Stimulated activated CD4-positive, alpha-beta T cell treated with anti-CD3 and anti-CD28 coated beads, Interleukin-1b, Interleukin-23, amount 100 ng/mL, for 1 hour (primary cell): ENCODE data around the gene SFXN5.
"Not testable (repeated sequence)": the region's sequence is repeated elsewhere in the genome, so short reads cannot be mapped to it uniquely, and the experiment has no call there.

Experiments
- DNase-seq, 2 donors: peaks; one replicate each; pipeline ENCODE4 v3.0.0-alpha.2; 2020; ENCODE audit warnings: low read depth in 2 of 2

Gene SFXN5

DNA sequence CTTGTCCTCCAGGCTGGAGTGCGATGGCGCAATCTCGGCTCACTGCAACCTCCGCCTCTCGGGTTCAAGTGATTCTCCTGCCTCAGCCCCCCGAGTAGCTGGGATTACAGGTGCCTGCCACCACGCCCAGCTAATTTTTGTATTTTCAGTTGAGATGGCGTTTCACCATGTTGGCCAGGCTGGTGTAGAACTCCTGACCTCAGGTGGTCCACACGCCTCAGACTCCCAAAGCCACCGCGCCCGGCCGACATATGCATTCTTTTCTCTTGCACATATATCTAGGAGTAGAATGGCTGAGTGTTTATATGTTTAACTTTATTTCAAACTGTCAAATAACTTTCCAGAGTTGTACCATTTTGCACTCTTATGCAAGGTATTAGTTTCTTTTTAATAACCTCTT, 164.1 kb downstream of the SFXN5 start:
- DNase-seq: not testable (repeated sequence)

GRCh38 chr2:72901426-72901825, 170.1 kb downstream of the SFXN5 start:
- DNase-seq: no peak

- no peak for DNase-seq
Observed at GRCh38 chr2:72900191-72900825, 171.2 kb downstream of the SFXN5 start.

DNA sequence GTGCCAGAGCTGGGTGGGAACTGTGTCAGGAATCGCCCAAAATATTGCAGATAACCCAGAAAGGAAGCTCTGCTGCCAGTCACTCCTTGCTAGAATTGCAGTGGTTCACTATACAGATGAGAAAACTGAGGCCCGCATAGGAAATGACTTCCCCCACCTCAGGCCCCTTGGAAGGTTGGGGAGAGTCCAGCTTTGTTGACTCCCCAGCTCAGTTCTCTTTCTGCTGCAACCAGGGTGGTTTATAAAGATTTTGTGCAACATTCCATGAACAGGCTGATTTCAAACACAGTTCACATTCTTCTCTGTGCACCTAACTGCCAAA, 173.0 kb downstream of the SFXN5 start:
- DNase-seq: no peak

DNA sequence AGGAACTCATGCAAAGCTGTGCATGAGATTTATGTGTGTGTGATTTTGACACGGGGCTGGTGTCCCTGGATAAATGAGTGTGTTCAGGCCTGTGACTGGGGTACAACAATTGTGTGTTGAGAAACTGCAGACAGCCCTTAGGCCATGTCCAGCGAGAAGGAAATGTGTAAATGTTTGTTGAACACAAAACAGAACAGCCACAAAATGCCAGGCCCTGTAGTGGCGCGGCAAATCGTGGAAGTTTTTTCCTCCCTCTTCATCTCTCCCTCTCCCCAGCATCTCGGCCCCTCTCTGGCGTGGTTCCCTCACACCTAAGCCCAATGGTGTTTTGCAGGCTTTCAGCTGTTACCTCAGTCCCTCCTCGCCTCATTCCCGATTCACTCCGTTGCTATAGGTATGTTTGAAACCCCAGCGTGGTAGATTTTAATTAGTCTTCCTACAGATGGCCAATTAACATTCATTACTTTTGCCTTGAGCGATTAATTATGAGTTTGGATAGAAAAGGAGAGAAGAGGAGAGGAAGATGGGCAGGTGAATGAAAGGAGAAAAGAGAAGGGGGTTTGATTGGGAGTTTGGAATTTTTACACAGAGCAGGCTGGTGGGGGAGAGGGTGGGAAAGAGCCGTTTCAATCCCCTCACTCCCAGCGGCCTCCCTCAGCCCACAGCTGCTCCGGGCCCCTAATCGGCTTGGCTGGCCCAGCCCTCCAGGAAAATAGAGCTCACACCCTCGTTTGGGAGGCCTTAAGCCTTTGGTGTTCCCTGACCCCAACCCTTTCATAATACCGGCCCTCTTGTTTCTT, 173.5 kb downstream of the SFXN5 start:
- DNase-seq: no peak

GRCh38 chr2:72896446-72896845, 175.1 kb downstream of the SFXN5 start:
- no peak for DNase-seq

GRCh38 chr2:72895759-72896281, 175.7 kb downstream of the SFXN5 start:
- no peak for DNase-seq

DNA sequence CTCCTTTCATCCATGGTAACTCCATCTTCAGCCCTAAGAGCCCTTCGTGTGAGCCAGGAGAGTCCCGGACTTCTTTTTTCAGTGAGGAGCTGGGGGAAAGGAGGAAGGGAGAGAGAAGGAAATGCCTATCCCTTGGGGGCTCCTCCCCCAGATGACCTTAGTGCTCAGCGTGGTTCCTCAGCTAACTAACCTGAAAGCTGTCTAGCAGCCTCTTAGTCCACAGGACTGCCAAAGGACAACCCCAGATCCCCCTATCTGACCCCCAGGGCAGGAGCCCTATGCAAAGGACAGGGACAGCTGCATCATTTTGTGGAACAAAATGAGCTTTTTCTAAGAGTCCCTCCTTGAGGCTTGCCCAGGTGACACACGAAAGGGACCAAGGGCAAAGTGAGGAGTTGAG, 176.4 kb downstream of the SFXN5 start:
- DNase-seq: no peak

DNA sequence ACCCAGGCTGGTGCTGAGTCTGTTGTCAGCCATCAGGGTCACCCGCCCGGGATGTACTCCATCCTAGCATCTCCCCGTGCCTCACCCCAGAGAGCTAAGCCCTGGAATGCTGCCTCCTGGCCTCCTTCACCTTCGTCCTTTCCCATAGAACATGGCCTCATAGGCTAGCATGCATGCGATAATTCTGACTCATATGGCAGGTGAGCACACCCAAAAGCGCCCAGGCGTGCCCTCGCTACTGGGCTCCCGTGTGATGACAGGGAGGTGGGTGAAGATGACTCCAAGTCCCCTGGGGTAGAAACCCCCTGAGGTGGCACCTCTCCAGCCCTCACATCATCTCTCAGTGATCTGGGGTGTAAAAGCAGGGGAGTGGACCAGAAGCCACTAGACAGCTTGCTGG, 177.0 kb downstream of the SFXN5 start:
- DNase-seq: no peak

DNA sequence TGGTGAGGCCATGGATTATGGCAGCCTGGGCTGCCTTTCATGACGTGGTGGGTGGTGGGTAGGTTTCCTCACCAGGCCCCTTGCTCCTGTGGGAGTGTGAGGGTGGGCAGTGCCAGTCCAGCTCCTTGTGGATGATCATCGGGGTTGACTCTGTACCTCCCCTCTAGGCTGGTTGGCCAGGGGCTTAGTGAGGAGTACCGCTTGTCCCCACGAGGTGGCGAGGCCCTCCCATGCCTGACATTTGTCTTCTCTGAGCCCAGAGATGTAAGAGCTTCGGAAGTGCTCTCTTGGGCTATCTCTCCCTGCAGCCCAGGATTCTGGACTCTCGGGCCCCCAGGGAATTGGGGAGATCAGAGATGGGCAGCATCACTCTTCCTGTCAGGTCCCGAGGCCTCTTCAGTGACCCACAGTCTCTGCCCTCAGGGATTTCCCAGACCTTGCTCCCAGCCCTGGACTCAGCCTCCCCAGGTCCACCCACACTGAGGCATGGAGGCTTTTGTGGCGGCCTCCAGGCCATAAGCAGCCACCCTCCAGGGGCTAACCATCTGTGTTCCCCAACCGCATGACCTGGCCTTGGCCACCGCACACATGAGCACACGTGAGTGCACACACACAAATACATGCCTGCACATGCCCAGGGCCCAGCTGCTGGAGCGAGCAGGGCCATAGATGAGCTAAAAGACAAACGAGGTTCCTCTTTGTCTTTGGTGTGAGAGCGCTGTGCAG, 177.8 kb downstream of the SFXN5 start:
- DNase-seq: no peak

DNA sequence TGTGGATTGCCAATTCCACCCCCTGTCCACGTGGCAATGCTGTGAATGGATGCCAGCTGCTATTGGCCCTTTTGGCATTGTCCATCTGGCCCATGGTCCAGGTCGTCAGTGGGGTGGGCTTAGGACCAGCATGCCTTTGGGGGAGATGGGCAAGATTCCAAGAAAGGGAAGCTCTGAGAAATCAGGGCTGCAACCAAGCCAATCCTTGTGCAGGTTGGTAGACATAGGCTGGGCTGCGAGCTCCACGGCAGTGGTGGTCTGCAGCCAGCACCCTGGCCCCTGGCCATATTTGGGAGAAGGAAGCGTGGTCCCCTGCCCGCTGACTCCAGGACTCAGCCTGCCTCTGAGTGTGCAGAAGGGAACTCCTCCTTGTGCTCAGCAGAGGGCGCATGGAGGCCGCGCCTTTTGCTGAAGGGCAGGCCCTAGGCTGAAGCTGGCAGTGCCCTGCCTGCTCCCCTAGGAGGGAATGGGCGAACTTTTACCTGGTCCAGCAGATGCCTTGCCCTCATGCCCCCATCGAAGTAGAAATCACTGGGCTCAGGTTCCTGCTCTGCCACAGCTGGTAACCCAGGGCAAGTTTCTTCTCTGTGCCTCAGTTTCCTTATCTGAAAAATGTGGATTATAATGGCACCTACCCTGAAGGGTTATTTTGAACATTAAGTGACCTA, 178.9 kb downstream of the SFXN5 start:
- no peak for DNase-seq
